ENCODE measurements around the gene LRRC8D.

Gene LRRC8D

DNA sequence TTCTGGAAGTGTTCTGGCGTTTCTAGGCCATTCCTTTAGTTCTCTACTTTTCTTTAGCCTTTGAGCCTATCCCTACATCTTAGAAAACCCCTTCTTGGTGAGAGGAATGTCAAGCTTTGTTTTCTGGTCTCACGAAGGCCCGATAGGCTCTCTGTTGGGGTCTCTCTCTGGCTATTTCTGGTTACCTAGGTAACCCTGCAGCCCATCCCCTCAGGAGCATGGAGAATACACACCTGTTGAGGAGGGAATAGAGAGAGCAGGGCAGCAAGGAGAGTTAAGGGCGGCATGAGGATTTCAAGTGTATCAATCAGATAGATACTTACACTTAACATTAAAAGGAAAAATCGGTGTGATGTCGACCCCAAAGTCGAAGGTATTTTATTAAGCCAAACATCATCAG lies 45.7 kb downstream of the LRRC8D start:
- DNase-seq (ENCODE audit: low read depth in 2 of 2), result no peak

DNA sequence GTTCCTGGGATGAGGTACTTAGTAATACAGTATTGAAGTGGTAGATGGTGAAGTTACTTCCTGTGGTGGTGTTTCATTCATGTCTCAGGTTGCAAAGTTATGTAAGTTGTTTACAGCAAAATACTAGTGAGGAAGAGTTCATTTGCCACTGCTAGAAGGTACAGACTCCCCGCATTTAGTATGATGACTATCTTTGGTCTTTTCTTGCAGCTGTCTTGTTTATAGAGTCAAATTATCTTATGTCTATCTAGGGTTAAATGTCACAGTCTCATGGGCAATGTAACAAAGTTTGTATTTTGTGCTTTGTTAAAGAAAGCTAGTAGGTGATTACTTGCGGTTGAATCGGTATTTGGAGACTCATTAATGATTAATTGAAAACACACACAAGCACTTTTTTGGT lies 50.2 kb downstream of the LRRC8D start:
- DNase-seq (ENCODE audit: low read depth in 2 of 2), result no peak

- no peak for DNase-seq (ENCODE audit: low read depth in 2 of 2)
Measured at GRCh38 chr1:89871768-89872473, 51.1 kb downstream of the LRRC8D start.

- no peak for DNase-seq (ENCODE audit: low read depth in 2 of 2)
Measured at GRCh38 chr1:89872567-89872966, 51.7 kb downstream of the LRRC8D start.

DNA sequence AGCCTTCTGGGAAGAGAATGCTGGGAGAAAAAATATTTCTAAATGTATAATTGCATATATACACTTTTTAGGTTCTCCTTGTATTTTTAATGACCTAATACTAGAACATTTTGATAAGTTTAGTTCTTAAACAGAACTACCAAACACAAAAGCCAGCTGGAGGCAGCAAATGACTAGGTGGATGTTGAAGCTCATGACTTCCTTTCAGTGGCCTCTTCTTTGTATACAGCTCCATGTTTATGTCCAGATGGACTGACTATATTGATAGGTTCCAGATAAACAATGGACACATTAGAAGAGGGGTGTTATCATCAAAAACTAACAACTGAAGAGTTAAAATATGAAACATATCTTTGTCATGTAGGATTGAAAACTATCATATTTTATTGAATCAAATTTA lies 52.5 kb downstream of the LRRC8D start:
- no peak for DNase-seq (ENCODE audit: low read depth in 2 of 2)

- no peak for DNase-seq (ENCODE audit: low read depth in 2 of 2)
Measured at GRCh38 chr1:89873770-89874169, 52.9 kb downstream of the LRRC8D start.

GRCh38 chr1:89876463-89876862 lies 55.6 kb downstream of the LRRC8D start:
- DNase-seq (ENCODE audit: low read depth in 2 of 2), result no peak

- DNase-seq (ENCODE audit: low read depth in 2 of 2), result no peak
Measured at GRCh38 chr1:89877756-89878155, 56.9 kb downstream of the LRRC8D start.

DNA sequence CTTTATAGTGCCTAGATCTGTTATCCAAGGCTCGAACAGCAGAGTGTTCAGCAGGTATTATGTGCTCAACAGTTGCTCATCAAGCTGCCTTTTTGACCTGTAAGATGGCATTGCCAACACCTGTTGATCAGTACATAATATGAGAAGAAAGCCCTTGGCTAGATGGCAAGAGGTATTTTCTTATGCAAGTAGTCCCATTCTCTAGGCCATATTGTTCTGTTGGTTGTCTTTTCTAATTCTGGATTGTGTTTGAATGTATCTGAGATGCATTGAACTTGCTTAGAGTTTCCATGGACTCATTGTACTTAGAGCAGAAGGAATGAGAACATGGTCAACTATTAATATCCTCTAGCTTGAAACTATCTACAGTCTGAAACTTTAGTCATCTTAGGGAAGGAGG lies 57.4 kb downstream of the LRRC8D start:
- DNase-seq (ENCODE audit: low read depth in 2 of 2), result no peak

DNA sequence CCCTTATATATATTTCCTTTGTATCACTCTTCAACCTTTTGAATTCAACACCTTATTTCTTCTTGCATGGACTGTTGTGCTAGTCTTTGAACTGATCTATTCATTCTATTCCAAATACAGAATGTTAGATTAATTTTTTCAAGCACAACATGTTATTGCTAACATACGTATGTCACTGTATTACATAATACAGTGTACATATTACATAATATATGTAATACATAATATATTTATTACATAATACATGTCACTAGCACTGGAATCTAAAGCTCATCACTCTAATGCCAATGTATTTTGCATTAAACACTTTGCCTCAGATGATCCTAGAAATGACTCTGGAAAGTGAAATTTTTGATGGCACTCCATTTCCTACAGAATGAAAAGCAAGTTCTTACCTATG lies 59.8 kb downstream of the LRRC8D start:
- DNase-seq (ENCODE audit: low read depth in 2 of 2), result no peak

- no peak for DNase-seq (ENCODE audit: low read depth in 2 of 2)
Measured at GRCh38 chr1:89881415-89882058, 60.7 kb downstream of the LRRC8D start.

- DNase-seq (ENCODE audit: low read depth in 2 of 2), result no peak
Measured at GRCh38 chr1:89882348-89883029, 61.7 kb downstream of the LRRC8D start.

- DNase-seq (ENCODE audit: low read depth in 2 of 2), result no peak
Measured at GRCh38 chr1:89883030-89883379, 62.2 kb downstream of the LRRC8D start.

DNA sequence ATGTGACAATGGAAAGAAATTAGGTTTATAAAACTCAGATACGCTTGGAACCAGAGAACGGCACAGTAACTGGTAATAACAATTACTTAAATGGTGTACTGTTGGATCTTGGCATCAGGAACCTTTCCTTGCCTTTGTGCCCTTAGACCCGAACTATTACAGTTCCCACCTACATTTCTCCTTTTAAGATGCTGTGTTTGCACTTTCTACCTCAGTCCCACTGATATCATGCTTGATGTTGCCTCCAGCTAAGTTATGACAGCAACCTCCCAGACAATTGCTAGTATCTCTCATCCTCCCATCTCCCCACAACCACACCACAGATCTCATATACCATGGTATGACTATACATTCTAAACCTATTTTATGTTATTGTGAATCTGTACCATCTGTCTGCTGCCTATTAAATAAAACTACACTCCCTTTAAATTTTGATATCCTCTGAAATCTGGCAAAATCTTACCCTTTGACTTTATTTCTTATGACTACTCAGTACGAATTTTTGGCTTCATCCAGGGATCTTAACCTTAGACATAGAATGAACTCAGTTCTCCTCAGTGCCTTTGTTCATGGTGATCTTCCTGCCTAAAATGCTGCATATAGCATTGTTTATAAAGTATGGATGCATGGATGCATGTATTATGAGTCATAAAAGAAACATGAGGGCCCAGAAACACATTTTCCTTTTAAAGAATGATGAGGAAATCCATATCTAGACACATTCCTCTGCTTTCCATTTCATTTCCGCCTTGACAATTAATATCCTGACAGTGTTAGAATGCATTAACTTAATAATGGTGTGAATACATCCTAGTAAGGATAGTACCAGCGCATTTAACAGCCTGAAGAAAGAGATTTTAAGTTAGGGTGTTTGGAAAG lies 64.1 kb downstream of the LRRC8D start:
- DNase-seq (ENCODE audit: low read depth in 2 of 2), result no peak

GRCh38 chr1:89887270-89887669 lies 66.4 kb downstream of the LRRC8D start:
- DNase-seq (ENCODE audit: low read depth in 2 of 2), result no peak

DNA sequence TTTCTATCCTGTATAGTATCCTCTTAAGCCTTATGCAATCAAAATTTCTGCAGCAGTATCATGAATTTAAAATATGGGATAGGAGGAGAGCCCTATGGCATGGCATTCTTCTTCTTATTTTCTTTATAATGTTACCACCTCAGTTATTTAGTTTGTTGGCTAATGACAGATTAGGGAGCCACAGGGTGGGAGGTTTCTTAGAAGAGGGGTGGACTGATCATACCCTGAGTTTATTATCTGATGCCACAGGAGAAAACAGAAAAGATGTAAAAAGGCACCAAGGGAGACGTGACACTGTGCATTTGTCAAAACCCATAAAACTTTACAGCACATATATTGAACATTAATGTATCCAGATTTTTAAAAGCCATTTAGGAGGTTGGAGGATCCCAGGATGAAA lies 66.9 kb downstream of the LRRC8D start:
- no peak for DNase-seq (ENCODE audit: low read depth in 2 of 2)

- no peak for DNase-seq (ENCODE audit: low read depth in 2 of 2)
Measured at GRCh38 chr1:89888480-89889322, 67.9 kb downstream of the LRRC8D start.

GRCh38 chr1:89889323-89889615 lies 68.4 kb downstream of the LRRC8D start:
- no peak for DNase-seq (ENCODE audit: low read depth in 2 of 2)

DNA sequence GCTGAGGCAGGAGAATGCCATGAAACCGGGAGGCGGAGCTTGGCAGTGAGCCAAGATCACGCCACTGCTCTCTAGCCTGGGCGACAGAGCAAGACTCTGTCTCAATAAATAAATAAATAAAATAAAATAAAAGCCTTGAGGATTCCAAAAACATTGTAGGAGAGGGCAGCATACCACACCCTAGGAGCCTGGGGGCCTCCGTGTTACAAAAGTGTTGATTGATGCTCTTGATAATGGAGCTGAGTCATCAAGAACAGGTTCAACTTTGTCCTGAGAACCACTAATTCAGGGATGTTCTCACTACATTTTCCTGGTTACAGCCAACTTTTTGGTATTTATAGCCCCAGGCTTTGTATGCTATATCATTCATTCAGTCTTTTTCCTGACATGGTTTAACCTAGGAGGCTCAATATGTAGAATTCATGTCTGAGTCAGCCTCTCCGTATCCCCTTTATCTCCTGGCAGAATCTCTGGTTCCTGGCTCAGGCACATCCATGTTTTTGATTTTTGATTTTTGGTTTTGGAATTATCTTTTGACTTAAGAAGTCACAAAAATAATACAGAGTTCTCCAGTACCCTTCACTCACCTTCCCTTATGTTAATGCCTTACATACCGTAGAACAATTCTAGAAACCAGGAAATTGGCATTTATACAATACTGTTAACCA lies 69.4 kb downstream of the LRRC8D start:
- DNase-seq (ENCODE audit: low read depth in 2 of 2), result no peak

DNA sequence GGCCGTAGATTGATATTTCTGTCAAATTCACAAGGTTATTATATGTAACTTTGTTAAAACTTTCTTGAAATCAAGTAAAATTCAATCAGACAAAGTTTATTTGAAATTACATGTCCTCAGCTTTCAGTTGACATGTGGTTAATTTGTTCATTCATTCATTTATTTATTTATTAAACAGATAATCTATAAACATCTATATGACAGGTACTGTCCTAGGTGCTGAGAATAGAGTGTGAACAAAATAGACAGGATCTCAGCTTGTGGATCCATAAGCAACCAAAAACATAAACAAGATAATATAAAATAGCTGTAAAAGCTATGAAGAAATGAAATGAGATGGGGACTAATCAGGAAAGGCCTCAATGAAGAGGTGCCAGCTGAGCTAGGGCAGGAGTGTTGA lies 72.0 kb downstream of the LRRC8D start:
- DNase-seq (ENCODE audit: low read depth in 2 of 2), result no peak
